ENCODE data around the gene PRKCI. TPM values are rescaled to one million over a fixed set of nuclear protein-coding genes. Genes with fewer than 3 reads are reported as not detected.

The PRKCI gene
- total RNA-seq, 2 donors from 2014 or later = 22.5 to 52.9 TPM

GRCh38 chr3:170225166-170225565 is 2.9 kb downstream of the PRKCI start:
- no peaks in the 10 kb centered on the region for H3K9me3 ChIP-seq
- no peaks in the 10 kb centered on the region for H3K27me3 ChIP-seq (replicated peaks; ENCODE audit: insufficient read depth)
- DNase-seq (ENCODE audit: low spot score) = no peak
- ATAC-seq (ENCODE audit: insufficient number of reproducible peaks, low FRiP score, low read depth) = no peak
- H3K27ac ChIP-seq = no peak overlapping the region
- peaks cover 30 to 40% of the 10 kb centered on the region in 2 donors for H3K4me1 ChIP-seq (ENCODE audit: control insufficient read depth in 1 of 2, low read depth in 2 of 2)
- no peak for TF ChIP-seq CTCF (IDR thresholded peaks at IDR 0.05)
- no peaks in the 10 kb centered on the region for H3K36me3 ChIP-seq
- no peak overlapping the region for H3K4me3 ChIP-seq

- Histone ChIP-seq H3K27me3 (replicated peaks; ENCODE audit: insufficient read depth) (no peaks in the 10 kb centered on the region), H3K27ac (no peak overlapping the region), H3K4me3 (no peak overlapping the region), H3K9me3 (no peaks in the 10 kb centered on the region), H3K36me3 (no peaks in the 10 kb centered on the region), H3K4me1 (ENCODE audit: control insufficient read depth in 1 of 2, low read depth in 2 of 2) (peaks cover 29 to 40% of the 10 kb centered on the region in 2 donors)
- TF ChIP-seq CTCF (IDR thresholded peaks at IDR 0.05) = no peak
- DNase-seq (ENCODE audit: low spot score) = no peak
- no peak for ATAC-seq (ENCODE audit: insufficient number of reproducible peaks, low FRiP score, low read depth)
Measured at GRCh38 chr3:170226426-170226960, 4.3 kb downstream of the PRKCI start.

- no peaks in the 10 kb centered on the region for H3K9me3 ChIP-seq
- peak overlapping the region; percentile 3 to 33 for H3K27ac ChIP-seq
- no peak for TF ChIP-seq CTCF (IDR thresholded peaks at IDR 0.05)
- DNase-seq (ENCODE audit: low spot score) = no peak
- ATAC-seq (ENCODE audit: insufficient number of reproducible peaks, low FRiP score, low read depth) = no peak
- no peaks in the 10 kb centered on the region for H3K27me3 ChIP-seq (replicated peaks; ENCODE audit: insufficient read depth)
- H3K4me3 ChIP-seq = no peak overlapping the region
- peaks cover 32 to 39% of the 10 kb centered on the region in 2 donors for H3K4me1 ChIP-seq (ENCODE audit: control insufficient read depth in 1 of 2, low read depth in 2 of 2)
- no peaks in the 10 kb centered on the region for H3K36me3 ChIP-seq
Measured at GRCh38 chr3:170228093-170228766, 6.0 kb downstream of the PRKCI start.

GRCh38 chr3:170232266-170232665 is 10.0 kb downstream of the PRKCI start:
- ATAC-seq (ENCODE audit: insufficient number of reproducible peaks, low FRiP score, low read depth) = no peak
- H3K4me3 ChIP-seq = no peak overlapping the region
- H3K27ac ChIP-seq = no peak overlapping the region
- DNase-seq (ENCODE audit: low spot score) = no peak
- H3K27me3 ChIP-seq (replicated peaks; ENCODE audit: insufficient read depth) = no peaks in the 10 kb centered on the region
- H3K9me3 ChIP-seq = no peaks in the 10 kb centered on the region
- H3K36me3 ChIP-seq = peaks cover 11% of the 10 kb centered on the region
- H3K4me1 ChIP-seq (ENCODE audit: control insufficient read depth in 1 of 2, low read depth in 2 of 2) = peaks cover 16 to 21% of the 10 kb centered on the region in 2 donors
- no peak for TF ChIP-seq CTCF (IDR thresholded peaks at IDR 0.05)

- ATAC-seq (ENCODE audit: insufficient number of reproducible peaks, low FRiP score, low read depth) (no peak), DNase-seq (ENCODE audit: low spot score) (no peak)
- no peak for TF ChIP-seq CTCF (IDR thresholded peaks at IDR 0.05)
- Histone ChIP-seq H3K4me1 (ENCODE audit: control insufficient read depth in 1 of 2, low read depth in 2 of 2) (peaks cover 5 to 11% of the 10 kb centered on the region in 2 donors), H3K36me3 (peaks cover 11% of the 10 kb centered on the region), H3K27ac (peak overlapping the region; percentile 51 to 70), H3K9me3 (no peaks in the 10 kb centered on the region), H3K4me3 (peak overlapping the region; percentile 9), H3K27me3 (replicated peaks; ENCODE audit: insufficient read depth) (no peaks in the 10 kb centered on the region)
Measured at GRCh38 chr3:170233530-170233929, 11.3 kb downstream of the PRKCI start.

Measured in thoracic aorta (tissue), 2 donors.